ENCODE data around the gene HPS6. TPM values are rescaled to one million over a fixed set of nuclear protein-coding genes. Genes with fewer than 3 reads are reported as not detected.

HPS6 gene
- total RNA-seq, 1 donor from 2014 or later, result 9.0 TPM

Small RNA genes within 50 kb of the gene (small RNA-seq; reads per million reads assigned to genes)
- not detected for gene AL500527.1 (ENCODE audit: low replicate concordance)
- not detected for gene AL500527.2 (ENCODE audit: low replicate concordance)

Other genes starting within 250 kb of the HPS6 start
- 217 TPM for gene OGA, start 246.9 kb upstream of the HPS6 start, total RNA-seq
- 5.7 TPM for gene KCNIP2, start 221.5 kb upstream of the HPS6 start, total RNA-seq
- gene ARMH3, start 9.2 kb upstream of the HPS6 start, total RNA-seq, result 16.6 TPM
- 39.3 TPM for gene LDB1, start 55.0 kb downstream of the HPS6 start, total RNA-seq
- 23.3 TPM for gene PPRC1, start 67.7 kb downstream of the HPS6 start, total RNA-seq
- 33.0 TPM for gene NOLC1, start 87.0 kb downstream of the HPS6 start, total RNA-seq
- 33.1 TPM for gene ELOVL3, start 160.9 kb downstream of the HPS6 start, total RNA-seq
- gene PITX3, start 176.2 kb downstream of the HPS6 start, total RNA-seq, result 0.39 TPM
- gene GBF1, start 180.2 kb downstream of the HPS6 start, total RNA-seq, result 22.8 TPM